Omental fat pad (tissue), 4 donors: ENCODE results near the gene NKG7. TPM values are rescaled to one million over a fixed set of nuclear protein-coding genes. Genes with fewer than 3 reads are reported as not detected.

Source experiments
- ATAC-seq: fragments of 150-250 bp; one replicate; pipeline ENCODE4 v1.9.1; 2016; ENCODE audit warnings: mild to moderate bottlenecking, moderate library complexity; ENCODE audit not compliant: low FRiP score
- DNase-seq: peaks from one replicate; pipeline ENCODE4 v3.0.0-alpha.2; 2019; ENCODE audit warnings: low spot score
- total RNA-seq, 4 donors: library from RNA; depleted of rRNA; stranded (reverse); fragments of >200 nt; gene quantifications; one replicate each; pipeline ENCODE4 v1.1.0, GENCODE V29; 2016
- TF ChIP-seq, protein P1 (sequence below), 3 donors: fragments of 450-650 bp; IDR thresholded peaks; one replicate each; pipeline ENCODE4 v1.5.1; 2016 to 2017; ENCODE audit warnings: antibody characterized with exemption in 3 of 3, mild to moderate bottlenecking in 3 of 3, moderate library complexity in 2 of 3

The NKG7 gene
- total RNA-seq, 4 donors from 2014 or later = 0.56 to 4.0 (median 2.6) TPM; not detected in 1

DNA sequence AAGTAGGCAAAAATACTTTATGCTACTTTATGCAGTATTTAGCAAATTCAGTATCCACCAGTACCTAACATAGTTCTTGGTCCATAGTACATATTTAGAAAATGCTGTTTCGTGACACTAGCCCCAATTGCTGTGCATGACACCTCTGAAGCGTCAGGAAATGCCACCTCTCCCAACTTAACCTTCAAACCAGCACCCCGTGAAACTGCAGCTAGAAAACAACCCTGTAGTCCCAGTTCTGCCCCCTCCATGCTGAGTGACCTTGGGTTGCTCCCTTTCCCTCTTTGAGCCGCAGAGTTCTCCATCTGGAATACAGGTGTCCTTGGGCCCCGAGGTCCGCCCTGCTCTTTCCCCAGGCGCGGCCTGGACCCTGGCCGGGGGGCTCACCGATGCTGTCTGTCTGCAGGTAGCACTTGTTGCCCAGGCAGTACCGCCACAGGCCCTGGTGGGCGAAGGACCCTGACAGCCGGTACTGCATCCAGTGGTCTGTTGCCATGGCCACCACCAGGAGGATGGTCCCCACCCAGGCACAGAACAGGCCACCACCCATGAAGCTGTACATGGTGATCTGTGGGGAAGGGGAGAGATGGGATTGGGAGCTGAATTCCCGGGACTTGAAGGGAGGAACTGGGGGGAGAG, 14.5 kb upstream of the NKG7 start:
- ATAC-seq = no peak
- TF ChIP-seq, protein P1, sequence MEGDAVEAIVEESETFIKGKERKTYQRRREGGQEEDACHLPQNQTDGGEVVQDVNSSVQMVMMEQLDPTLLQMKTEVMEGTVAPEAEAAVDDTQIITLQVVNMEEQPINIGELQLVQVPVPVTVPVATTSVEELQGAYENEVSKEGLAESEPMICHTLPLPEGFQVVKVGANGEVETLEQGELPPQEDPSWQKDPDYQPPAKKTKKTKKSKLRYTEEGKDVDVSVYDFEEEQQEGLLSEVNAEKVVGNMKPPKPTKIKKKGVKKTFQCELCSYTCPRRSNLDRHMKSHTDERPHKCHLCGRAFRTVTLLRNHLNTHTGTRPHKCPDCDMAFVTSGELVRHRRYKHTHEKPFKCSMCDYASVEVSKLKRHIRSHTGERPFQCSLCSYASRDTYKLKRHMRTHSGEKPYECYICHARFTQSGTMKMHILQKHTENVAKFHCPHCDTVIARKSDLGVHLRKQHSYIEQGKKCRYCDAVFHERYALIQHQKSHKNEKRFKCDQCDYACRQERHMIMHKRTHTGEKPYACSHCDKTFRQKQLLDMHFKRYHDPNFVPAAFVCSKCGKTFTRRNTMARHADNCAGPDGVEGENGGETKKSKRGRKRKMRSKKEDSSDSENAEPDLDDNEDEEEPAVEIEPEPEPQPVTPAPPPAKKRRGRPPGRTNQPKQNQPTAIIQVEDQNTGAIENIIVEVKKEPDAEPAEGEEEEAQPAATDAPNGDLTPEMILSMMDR (IDR thresholded peaks at IDR 0.05) = no peak
- no peak for DNase-seq

DNA sequence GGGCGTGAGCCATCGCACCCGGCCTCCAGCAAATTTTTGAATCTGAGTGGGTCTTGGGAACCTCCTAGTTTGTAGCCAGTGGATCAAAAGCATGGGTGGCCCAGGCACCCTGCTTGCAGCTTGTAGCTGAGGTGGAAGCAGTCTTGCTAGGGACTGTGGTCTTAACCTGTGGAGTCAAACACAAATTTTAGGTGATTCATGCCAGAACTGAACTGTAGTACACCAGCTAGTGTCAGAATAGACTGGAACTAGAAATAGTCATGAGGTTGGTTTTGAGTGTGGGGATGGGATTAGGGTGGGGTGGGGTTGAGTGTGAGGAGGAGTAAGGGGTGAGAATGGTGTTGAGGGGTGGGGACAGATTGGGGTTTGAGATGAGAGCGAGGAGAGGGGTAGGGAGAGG, 9.6 kb upstream of the NKG7 start:
- no peak for DNase-seq
- TF ChIP-seq, protein P1 (IDR thresholded peaks at IDR 0.05) = no peak
- no peak for ATAC-seq

DNA sequence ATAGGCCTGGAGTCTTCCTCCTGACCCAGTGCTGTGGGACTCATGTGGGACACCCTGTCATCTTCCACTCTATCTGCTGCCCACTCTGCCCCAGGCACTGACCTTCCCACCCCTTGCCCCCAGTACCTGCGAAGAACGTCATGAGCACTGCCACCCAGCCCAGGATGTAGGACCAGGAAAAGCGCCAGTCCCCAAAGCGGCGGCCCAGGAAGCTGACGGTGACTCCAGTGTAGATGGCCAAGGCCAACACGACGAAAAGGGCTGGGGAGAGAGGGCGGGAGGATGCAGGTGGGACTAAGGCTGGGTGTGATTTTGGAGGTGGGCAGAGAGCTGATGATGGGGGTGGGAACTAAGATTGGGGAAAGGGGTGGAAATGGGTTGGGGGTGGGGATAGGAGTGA, 7.9 kb upstream of the NKG7 start:
- ATAC-seq (no peak), DNase-seq (no peak)

DNA sequence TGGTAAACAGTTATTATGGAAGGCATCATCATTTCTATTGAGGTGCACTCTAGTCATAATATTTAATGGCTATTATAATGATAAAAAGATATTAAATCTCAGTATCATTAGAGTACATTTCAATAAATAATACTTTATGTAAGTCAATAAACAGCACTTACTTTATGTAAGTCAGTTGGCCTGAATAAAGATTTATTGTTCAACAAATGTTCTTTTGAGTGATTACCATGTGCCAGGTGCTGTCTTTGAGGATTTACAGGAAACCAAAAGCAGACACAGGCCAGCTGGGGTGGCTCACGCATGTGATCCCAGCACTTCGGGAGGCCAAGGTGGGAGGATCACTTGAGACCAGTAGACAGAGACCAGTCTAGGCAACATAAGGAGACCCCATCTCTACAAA, 5.0 kb upstream of the NKG7 start:
- TF ChIP-seq, protein P1 (IDR thresholded peaks at IDR 0.05) = no peak
- ATAC-seq (no peak), DNase-seq (no peak)

More for the DNA sequence above, 7.9 kb upstream of the NKG7 start:
- TF ChIP-seq, protein P1 (IDR thresholded peaks at IDR 0.05) = no peak

DNA sequence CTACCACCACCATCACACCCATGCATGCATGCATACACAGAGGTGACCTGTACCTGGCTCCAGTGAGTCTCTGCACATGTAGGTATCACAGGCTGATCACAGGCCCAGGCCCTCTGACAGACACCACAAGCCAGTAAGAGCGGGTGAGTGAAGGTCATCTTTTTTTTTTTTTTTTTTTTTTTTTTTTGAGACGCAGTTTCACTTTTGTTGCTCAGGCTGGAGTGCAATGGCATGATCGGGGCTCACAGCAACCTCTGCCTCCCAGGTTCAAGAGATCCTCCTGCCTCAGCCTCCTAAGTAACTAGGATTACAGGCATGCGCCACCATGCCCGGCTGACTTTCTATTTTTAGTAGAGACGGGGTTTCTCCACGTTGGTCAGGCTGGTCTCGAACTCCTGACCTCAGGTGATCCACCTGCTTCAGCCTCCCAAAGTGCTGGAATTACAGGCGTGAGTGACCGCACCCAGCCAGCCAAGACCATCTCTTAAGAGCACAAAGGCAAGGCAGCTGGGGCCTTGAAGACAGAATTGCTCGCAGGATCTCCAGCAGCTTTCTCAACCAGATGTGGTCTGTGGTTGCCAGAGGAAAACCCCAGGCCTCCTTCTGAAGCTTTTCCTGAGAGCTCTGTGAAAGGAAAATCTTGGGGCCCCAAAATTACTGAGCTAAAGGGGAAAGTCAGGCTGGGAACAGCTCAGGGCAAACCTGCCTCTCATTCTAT, 3.2 kb upstream of the NKG7 start:
- ATAC-seq (no peak), DNase-seq (no peak)
- TF ChIP-seq, protein P1 (IDR thresholded peaks at IDR 0.05) = no peak

DNA sequence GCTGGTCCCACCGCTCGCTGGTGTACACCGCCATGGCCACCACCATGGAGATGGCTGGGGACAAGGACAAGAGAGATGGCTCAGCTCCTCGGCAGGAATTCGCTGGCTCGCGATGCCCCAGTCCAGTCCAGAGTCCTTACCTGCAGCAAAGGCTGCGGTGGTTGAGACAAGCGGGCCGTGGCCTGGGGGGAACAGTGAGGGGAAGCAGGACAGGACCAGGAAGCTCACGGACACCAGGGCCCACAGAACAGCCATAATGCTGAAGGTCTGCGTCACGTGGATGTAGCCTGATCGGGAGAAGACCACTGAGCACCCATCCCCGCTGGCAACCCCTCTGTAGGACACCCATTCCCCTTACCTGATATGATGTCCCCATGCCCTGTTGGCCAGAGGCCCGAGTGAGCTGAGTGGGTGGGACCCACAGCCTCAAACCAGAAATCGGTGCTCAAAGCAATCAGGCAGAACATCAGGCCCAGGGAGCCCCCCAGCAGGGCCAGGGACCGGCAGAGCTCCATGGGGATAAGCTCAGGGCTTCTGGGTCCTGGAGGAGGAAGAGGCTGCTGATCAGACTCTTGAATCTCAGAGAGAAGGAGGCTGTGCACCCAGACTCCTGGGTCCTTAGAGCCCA, 319 bp downstream of the NKG7 start:
- ATAC-seq (no peak), DNase-seq (no peak)
- TF ChIP-seq, protein P1 (IDR thresholded peaks at IDR 0.05) = no peak
